ENCODE results near the gene JAK3. TPM values are rescaled to one million over a fixed set of nuclear protein-coding genes. Genes with fewer than 3 reads are reported as not detected.
A peak's percentile ranks its signal among the peaks of the same experiment; 100 is the strongest.

Gene JAK3
- total RNA-seq, 1 experiment from 2014 or later, result not detected

DNA sequence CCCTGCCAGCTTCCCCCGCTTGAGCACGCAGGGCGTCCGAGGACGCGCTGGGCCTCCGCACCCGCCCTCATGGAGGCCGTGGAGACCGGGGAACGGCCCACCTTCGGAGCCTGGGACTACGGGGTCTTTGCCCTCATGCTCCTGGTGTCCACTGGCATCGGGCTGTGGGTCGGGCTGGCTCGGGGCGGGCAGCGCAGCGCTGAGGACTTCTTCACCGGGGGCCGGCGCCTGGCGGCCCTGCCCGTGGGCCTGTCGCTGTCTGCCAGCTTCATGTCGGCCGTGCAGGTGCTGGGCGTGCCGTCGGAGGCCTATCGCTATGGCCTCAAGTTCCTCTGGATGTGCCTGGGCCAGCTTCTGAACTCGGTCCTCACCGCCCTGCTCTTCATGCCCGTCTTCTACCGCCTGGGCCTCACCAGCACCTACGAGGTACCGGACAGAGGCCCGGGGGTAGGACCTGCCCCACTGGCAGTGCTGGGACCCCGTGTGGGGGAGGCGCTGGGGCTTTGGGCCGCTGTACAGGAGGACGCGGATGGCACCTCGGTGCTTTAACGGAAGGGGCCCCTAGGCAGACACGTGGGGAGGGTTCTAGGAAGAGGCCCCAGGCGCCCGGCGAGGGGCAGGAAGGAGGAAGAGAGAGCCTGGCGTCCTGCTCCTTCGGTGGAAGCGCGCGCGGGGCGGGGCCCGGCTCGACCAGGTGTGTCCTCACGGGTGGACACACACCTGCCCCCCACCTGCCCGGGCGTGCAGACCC lies 24.6 kb upstream of the JAK3 start:
- no peaks in the 10 kb centered on the region for H3K36me3 Mint-ChIP-seq (ENCODE audit: insufficient read depth, unreplicated experiment)
- DNase-seq, result no peak
- H3K36me3 ChIP-seq (ENCODE audit: control insufficient read depth, insufficient read depth, low read length), result no peaks in the 10 kb centered on the region
- H3K9me3 ChIP-seq, result no peaks in the 10 kb centered on the region
- H3K4me3 Mint-ChIP-seq (ENCODE audit: unreplicated experiment), result no peak overlapping the region
- H3K9me3 Mint-ChIP-seq (ENCODE audit: unreplicated experiment), result no peaks in the 10 kb centered on the region
- BruUV-seq (replicated peaks), result no TSS peak
- H3K27ac Mint-ChIP-seq (ENCODE audit: unreplicated experiment), result no peak overlapping the region
- ChIA-PET POLR2A (interaction anchor here (0.6 to 1.0 kb wide), 2 partner anchors 13 to 74 kb away, joined by 4 to 6 read pairs; no protein-coding TSS in a partner anchor), CTCF (interaction anchor here (0.6 to 1.6 kb wide), 2 partner anchors 60 to 152 kb away, joined by 3 to 8 read pairs; partner anchors contain the start of gene CCDC124)
- H3K27me3 Mint-ChIP-seq (ENCODE audit: insufficient read depth, unreplicated experiment), result no peaks in the 10 kb centered on the region
- TF ChIP-seq, protein P1, sequence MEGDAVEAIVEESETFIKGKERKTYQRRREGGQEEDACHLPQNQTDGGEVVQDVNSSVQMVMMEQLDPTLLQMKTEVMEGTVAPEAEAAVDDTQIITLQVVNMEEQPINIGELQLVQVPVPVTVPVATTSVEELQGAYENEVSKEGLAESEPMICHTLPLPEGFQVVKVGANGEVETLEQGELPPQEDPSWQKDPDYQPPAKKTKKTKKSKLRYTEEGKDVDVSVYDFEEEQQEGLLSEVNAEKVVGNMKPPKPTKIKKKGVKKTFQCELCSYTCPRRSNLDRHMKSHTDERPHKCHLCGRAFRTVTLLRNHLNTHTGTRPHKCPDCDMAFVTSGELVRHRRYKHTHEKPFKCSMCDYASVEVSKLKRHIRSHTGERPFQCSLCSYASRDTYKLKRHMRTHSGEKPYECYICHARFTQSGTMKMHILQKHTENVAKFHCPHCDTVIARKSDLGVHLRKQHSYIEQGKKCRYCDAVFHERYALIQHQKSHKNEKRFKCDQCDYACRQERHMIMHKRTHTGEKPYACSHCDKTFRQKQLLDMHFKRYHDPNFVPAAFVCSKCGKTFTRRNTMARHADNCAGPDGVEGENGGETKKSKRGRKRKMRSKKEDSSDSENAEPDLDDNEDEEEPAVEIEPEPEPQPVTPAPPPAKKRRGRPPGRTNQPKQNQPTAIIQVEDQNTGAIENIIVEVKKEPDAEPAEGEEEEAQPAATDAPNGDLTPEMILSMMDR (IDR thresholded peaks at IDR 0.05; ENCODE audit: insufficient read depth in 1 of 2, low read depth in 1 of 2, low read length in 1 of 2, severe bottlenecking in 1 of 2, unreplicated experiment in 1 of 2), result no peak
- no peaks in the 10 kb centered on the region for H3K4me1 ChIP-seq
- H3K4me3 ChIP-seq (ENCODE audit: low read depth, low read length), result no peak overlapping the region
- no peaks in the 10 kb centered on the region for H3K27me3 ChIP-seq (replicated peaks; ENCODE audit: control insufficient read depth, insufficient read depth, low read length)
- intact Hi-C loops (cut with micrococcal nuclease; ENCODE audit: unreplicated experiment), result no loop called here
- H3K4me1 Mint-ChIP-seq (ENCODE audit: low read depth, unreplicated experiment), result no peaks in the 10 kb centered on the region

DNA sequence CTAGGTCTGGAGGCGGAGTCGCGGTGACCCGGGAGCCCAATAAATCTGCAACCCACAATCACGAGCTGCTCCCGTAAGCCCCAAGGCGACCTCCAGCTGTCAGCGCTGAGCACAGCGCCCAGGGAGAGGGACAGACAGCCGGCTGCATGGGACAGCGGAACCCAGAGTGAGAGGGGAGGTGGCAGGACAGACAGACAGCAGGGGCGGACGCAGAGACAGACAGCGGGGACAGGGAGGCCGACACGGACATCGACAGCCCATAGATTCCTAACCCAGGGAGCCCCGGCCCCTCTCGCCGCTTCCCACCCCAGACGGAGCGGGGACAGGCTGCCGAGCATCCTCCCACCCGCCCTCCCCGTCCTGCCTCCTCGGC lies 24.1 kb upstream of the JAK3 start, which contains the start of gene SLC5A5:
SLC5A5 (plus strand) TSS at position 68 of the 373 bp plus-strand sequence. CDS start 375 bp downstream, outside the sequence.
- BruUV-seq (replicated peaks), result no TSS peak
- no peaks in the 10 kb centered on the region for H3K9me3 ChIP-seq
- CTCF ChIA-PET, result interaction anchor here (0.6 to 1.6 kb wide), 3 partner anchors 61 to 152 kb away, joined by 3 to 8 read pairs (median 8); partner anchors contain the start of gene CCDC124
- Mint-ChIP-seq H3K27me3 (ENCODE audit: insufficient read depth, unreplicated experiment) (no peaks in the 10 kb centered on the region), H3K27ac (ENCODE audit: unreplicated experiment) (no peak within 1 kb of the TSS), H3K4me3 (ENCODE audit: unreplicated experiment) (no peak within 1 kb of the TSS), H3K9me3 (ENCODE audit: unreplicated experiment) (no peaks in the 10 kb centered on the region), H3K36me3 (ENCODE audit: insufficient read depth, unreplicated experiment) (peaks cover 3% of the 10 kb centered on the region), H3K4me1 (ENCODE audit: low read depth, unreplicated experiment) (peaks cover under 1% of the 10 kb centered on the region)
- POLR2A ChIA-PET, result interaction anchor here (0.6 to 1.0 kb wide), 3 partner anchors 13 to 74 kb away, joined by 4 to 8 read pairs (median 6); no protein-coding TSS in a partner anchor
- H3K4me3 ChIP-seq (ENCODE audit: low read depth, low read length), result no peak within 1 kb of the TSS
- peak in 1 of 2 experiments; percentile 47 for DNase-seq
- H3K4me1 ChIP-seq, result no peaks in the 10 kb centered on the region
- TF ChIP-seq, protein P1 (IDR thresholded peaks at IDR 0.05; ENCODE audit: insufficient read depth in 1 of 2, low read depth in 1 of 2, low read length in 1 of 2, severe bottlenecking in 1 of 2, unreplicated experiment in 1 of 2), result no peak
- H3K27me3 ChIP-seq (replicated peaks; ENCODE audit: control insufficient read depth, insufficient read depth, low read length), result no peaks in the 10 kb centered on the region
- no peaks in the 10 kb centered on the region for H3K36me3 ChIP-seq (ENCODE audit: control insufficient read depth, insufficient read depth, low read length)
- intact Hi-C loops (cut with micrococcal nuclease; ENCODE audit: unreplicated experiment), result no loop called here

DNA sequence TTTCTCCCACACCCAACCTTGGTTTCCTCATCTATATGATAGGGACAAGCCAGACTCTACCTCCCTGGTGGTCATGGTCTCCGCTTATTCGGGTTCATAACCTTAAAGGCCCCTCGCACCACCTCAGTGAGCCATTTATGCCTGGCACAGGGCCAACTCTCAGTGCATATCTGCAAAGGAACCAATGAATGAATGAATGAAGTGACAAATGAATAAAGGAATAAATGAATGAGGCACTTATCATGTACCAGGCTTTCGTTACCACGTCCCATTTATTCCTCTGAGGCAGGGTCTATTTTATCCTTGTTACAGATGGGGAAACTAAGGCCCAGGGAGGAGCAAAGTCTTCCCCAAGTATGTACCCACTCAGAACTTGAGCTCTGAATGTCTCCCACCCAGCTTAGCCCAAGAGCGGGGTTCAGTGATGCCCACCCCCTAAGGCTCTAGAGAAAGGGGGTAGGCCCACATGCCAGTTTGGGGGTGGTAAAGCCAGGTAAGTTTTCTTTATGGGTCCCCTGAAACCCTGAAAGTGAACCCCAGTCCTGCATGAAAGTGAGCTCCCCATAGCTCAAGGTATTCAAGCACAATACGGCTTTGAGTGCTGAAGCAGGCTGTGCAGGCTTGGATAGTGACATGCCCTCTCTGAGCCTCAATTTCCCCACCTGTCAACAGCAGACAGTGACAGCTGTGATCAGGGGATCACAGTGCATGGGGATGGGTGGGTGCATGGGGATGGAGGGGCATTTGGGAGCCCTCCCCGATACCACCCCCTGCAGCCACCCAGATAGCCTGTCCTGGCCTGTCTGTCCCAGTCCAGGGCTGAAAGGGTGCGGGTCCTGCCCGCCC lies 23.5 kb upstream of the JAK3 start:
- CTCF ChIA-PET, result interaction anchor here (0.6 to 1.6 kb wide), 3 partner anchors 62 to 153 kb away, joined by 3 to 8 read pairs (median 8); partner anchors contain the start of gene CCDC124
- no peaks in the 10 kb centered on the region for H3K9me3 ChIP-seq
- no TSS peak for BruUV-seq (replicated peaks)
- H3K27me3 Mint-ChIP-seq (ENCODE audit: insufficient read depth, unreplicated experiment), result no peaks in the 10 kb centered on the region
- H3K9me3 Mint-ChIP-seq (ENCODE audit: unreplicated experiment), result no peaks in the 10 kb centered on the region
- H3K4me3 Mint-ChIP-seq (ENCODE audit: unreplicated experiment), result no peak overlapping the region
- TF ChIP-seq, protein P1 (IDR thresholded peaks at IDR 0.05; ENCODE audit: insufficient read depth in 1 of 2, low read depth in 1 of 2, low read length in 1 of 2, severe bottlenecking in 1 of 2, unreplicated experiment in 1 of 2), result no peak
- no peaks in the 10 kb centered on the region for H3K27me3 ChIP-seq (replicated peaks; ENCODE audit: control insufficient read depth, insufficient read depth, low read length)
- H3K4me3 ChIP-seq (ENCODE audit: low read depth, low read length), result no peak overlapping the region
- DNase-seq, result no peak
- intact Hi-C loops (cut with micrococcal nuclease; ENCODE audit: unreplicated experiment), result no loop called here
- H3K36me3 ChIP-seq (ENCODE audit: control insufficient read depth, insufficient read depth, low read length), result no peaks in the 10 kb centered on the region
- peaks cover 9% of the 10 kb centered on the region for H3K36me3 Mint-ChIP-seq (ENCODE audit: insufficient read depth, unreplicated experiment)
- POLR2A ChIA-PET, result interaction anchor here (0.6 to 1.0 kb wide), 3 partner anchors 12 to 75 kb away, joined by 4 to 8 read pairs (median 6); no protein-coding TSS in a partner anchor
- no peak overlapping the region for H3K27ac Mint-ChIP-seq (ENCODE audit: unreplicated experiment)
- peaks cover 6% of the 10 kb centered on the region for H3K4me1 Mint-ChIP-seq (ENCODE audit: low read depth, unreplicated experiment)
- H3K4me1 ChIP-seq, result no peaks in the 10 kb centered on the region

Measured in Caco-2 (cell line).